Pons (tissue), 1 donor: ENCODE measurements around the gene PIK3AP1.

Experiments
- DNase-seq: peaks from one replicate; pipeline ENCODE4 v3.0.0-alpha.2; 2016; ENCODE audit warnings: low spot score

The PIK3AP1 gene

GRCh38 chr10:96609510-96609909, 110.8 kb downstream of the PIK3AP1 start:
- DNase-seq: no peak

- DNase-seq: no peak
These were observed 111.5 kb downstream of the PIK3AP1 start for GRCh38 chr10:96608805-96609204.

GRCh38 chr10:96608262-96608661, 112.1 kb downstream of the PIK3AP1 start:
- DNase-seq: no peak

- DNase-seq: no peak
These were observed 113.4 kb downstream of the PIK3AP1 start for GRCh38 chr10:96606946-96607345.

- no peak for DNase-seq
These were observed 114.1 kb downstream of the PIK3AP1 start for GRCh38 chr10:96606216-96606615.

- no peak for DNase-seq
These were observed 120.0 kb downstream of the PIK3AP1 start for GRCh38 chr10:96600337-96600736.

GRCh38 chr10:96598846-96599245, 121.5 kb downstream of the PIK3AP1 start:
- no peak for DNase-seq

- DNase-seq: no peak
These were observed 123.6 kb downstream of the PIK3AP1 start for GRCh38 chr10:96596422-96597407.

- no peak for DNase-seq
These were observed 124.6 kb downstream of the PIK3AP1 start for GRCh38 chr10:96595741-96596140.

- peak; percentile 26 for DNase-seq
These were observed 128.4 kb downstream of the PIK3AP1 start for GRCh38 chr10:96591946-96592345.

GRCh38 chr10:96588616-96589419, 131.5 kb downstream of the PIK3AP1 start:
- DNase-seq: no peak

GRCh38 chr10:96588060-96588554, 132.2 kb downstream of the PIK3AP1 start:
- DNase-seq: no peak

- DNase-seq: peak; percentile 62
These were observed 132.9 kb downstream of the PIK3AP1 start for GRCh38 chr10:96587264-96588059.

GRCh38 chr10:96586419-96587263, 133.7 kb downstream of the PIK3AP1 start, which contains the start of gene TM9SF3:
Gene TM9SF3, minus strand, starts transcription at chr10:96587012. Its CDS starts 177 bp downstream, at chr10:96586835.
- DNase-seq: peak; percentile 71

GRCh38 chr10:96585736-96586418, 134.4 kb downstream of the PIK3AP1 start:
- DNase-seq: peak; percentile 20

GRCh38 chr10:96584474-96584873, 135.8 kb downstream of the PIK3AP1 start:
- DNase-seq: no peak

- peak; percentile 7 for DNase-seq
These were observed 136.3 kb downstream of the PIK3AP1 start for GRCh38 chr10:96584035-96584434.

- no peak for DNase-seq
These were observed 141.2 kb downstream of the PIK3AP1 start for GRCh38 chr10:96579133-96579532.

GRCh38 chr10:96578633-96579032, 141.7 kb downstream of the PIK3AP1 start:
- DNase-seq: no peak

GRCh38 chr10:96578022-96578421, 142.3 kb downstream of the PIK3AP1 start:
- no peak for DNase-seq
